Fibroblast of the aortic adventitia (primary cell): ENCODE data around the gene MAL. TPM values are rescaled to one million over a fixed set of nuclear protein-coding genes. Genes with fewer than 3 reads are reported as not detected.

ENCODE experiments used
- DNase-seq: peaks from one replicate; pipeline ENCODE4 v3.0.0-alpha.2; 2010; ENCODE audit warnings: low read depth
- H3K4me3 ChIP-seq: 2 replicates; pipeline ENCODE4 v1.5.1; 2011; ENCODE audit warnings: low read depth, mild to moderate bottlenecking, control low read depth, low read length, moderate library complexity
- CTCF ChIP-seq: IDR thresholded peaks from 2 replicates; pipeline ENCODE4 v1.5.1; 2011; ENCODE audit warnings: mild to moderate bottlenecking, low read length, control low read depth, inconsistent platforms; ENCODE audit not compliant: insufficient read depth
- total RNA-seq: library from RNA; depleted of rRNA; stranded (reverse); fragments of >200 nt; gene quantifications from 2 replicates; pipeline ENCODE4 v1.2.3, GENCODE V29; 2012; ENCODE audit warnings: low replicate concordance

MAL gene
- total RNA-seq, 1 donor: not detected

- no peak overlapping the region for H3K4me3 ChIP-seq
- TF ChIP-seq CTCF: no peak
- no peak for DNase-seq
These were observed 26.1 kb downstream of the MAL start for GRCh38 chr2:95051626-95052025.

- no peak for DNase-seq
- TF ChIP-seq CTCF: no peak
- H3K4me3 ChIP-seq: no peak overlapping the region
These were observed 26.8 kb downstream of the MAL start for GRCh38 chr2:95052307-95052706.

- DNase-seq: no peak
- no peak for TF ChIP-seq CTCF
- H3K4me3 ChIP-seq: no peak overlapping the region
These were observed 27.4 kb downstream of the MAL start for GRCh38 chr2:95052804-95053479.

GRCh38 chr2:95053543-95053942 lies 28.0 kb downstream of the MAL start:
- no peak for TF ChIP-seq CTCF
- no peak overlapping the region for H3K4me3 ChIP-seq
- no peak for DNase-seq

- no peak overlapping the region for H3K4me3 ChIP-seq
- no peak for DNase-seq
- no peak for TF ChIP-seq CTCF
These were observed 28.5 kb downstream of the MAL start for GRCh38 chr2:95054016-95054415.

GRCh38 chr2:95055262-95055661 lies 29.8 kb downstream of the MAL start:
- TF ChIP-seq CTCF: no peak
- DNase-seq: no peak
- no peak overlapping the region for H3K4me3 ChIP-seq

- no peak for DNase-seq
- no peak for TF ChIP-seq CTCF
- H3K4me3 ChIP-seq: no peak overlapping the region
These were observed 30.5 kb downstream of the MAL start for GRCh38 chr2:95056044-95056443.
